ENCODE measurements around the gene INSIG2.

DNA sequence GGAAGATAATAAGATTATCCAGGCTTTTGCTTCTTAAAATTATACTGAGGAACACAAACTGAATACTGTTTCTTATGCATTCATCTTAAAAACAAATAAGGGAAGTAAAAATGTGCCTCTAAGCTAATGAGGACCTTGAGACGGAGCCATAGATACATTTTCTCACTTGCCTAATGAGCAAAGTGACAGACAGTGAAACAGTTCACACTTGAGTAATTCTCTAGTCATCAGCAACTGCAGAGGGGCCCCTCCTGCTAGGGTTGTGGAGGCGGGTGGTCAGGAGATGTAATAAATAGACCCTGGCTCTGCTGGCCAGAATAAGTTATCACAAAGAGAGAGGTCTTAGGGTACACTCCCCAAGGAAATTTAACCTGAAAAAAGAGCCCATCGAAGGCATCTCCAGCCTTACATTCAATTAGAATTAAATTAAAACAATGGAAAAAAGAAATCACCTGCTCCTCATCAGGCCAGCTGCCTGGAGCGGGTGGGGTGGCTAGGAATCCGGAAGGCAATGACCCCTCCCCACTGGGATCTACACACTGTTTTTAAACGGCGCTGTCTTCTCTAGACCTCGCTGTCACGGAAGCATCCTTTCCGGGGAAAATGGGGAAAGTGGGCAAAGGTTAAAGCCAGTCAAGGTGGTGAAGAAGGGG, 32.6 kb upstream of the INSIG2 start:
- TF ChIP-seq, protein P1, sequence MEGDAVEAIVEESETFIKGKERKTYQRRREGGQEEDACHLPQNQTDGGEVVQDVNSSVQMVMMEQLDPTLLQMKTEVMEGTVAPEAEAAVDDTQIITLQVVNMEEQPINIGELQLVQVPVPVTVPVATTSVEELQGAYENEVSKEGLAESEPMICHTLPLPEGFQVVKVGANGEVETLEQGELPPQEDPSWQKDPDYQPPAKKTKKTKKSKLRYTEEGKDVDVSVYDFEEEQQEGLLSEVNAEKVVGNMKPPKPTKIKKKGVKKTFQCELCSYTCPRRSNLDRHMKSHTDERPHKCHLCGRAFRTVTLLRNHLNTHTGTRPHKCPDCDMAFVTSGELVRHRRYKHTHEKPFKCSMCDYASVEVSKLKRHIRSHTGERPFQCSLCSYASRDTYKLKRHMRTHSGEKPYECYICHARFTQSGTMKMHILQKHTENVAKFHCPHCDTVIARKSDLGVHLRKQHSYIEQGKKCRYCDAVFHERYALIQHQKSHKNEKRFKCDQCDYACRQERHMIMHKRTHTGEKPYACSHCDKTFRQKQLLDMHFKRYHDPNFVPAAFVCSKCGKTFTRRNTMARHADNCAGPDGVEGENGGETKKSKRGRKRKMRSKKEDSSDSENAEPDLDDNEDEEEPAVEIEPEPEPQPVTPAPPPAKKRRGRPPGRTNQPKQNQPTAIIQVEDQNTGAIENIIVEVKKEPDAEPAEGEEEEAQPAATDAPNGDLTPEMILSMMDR (conservative IDR thresholded peaks at IDR 0.05 in 1 of 2, IDR thresholded peaks at IDR 0.05 in 1 of 2; ENCODE audit: extremely low read depth in 1 of 2, insufficient read depth in 1 of 2, low read depth in 1 of 2, low read length in 2 of 2): no peak
- TF ChIP-seq EZH2 (IDR thresholded peaks at IDR 0.05; ENCODE audit: borderline replicate concordance, low read length): no peak
